ENCODE results near the gene BLOC1S4.

BLOC1S4 gene

GRCh38 chr4:6733358-6734164, 17.6 kb downstream of the BLOC1S4 start:
- TF ChIP-seq CTCF (IDR thresholded peaks at IDR 0.05; ENCODE audit: low read depth, low read length): no peak
- no peak overlapping the region for H3K4me3 ChIP-seq (ENCODE audit: low read depth, low read length)

DNA sequence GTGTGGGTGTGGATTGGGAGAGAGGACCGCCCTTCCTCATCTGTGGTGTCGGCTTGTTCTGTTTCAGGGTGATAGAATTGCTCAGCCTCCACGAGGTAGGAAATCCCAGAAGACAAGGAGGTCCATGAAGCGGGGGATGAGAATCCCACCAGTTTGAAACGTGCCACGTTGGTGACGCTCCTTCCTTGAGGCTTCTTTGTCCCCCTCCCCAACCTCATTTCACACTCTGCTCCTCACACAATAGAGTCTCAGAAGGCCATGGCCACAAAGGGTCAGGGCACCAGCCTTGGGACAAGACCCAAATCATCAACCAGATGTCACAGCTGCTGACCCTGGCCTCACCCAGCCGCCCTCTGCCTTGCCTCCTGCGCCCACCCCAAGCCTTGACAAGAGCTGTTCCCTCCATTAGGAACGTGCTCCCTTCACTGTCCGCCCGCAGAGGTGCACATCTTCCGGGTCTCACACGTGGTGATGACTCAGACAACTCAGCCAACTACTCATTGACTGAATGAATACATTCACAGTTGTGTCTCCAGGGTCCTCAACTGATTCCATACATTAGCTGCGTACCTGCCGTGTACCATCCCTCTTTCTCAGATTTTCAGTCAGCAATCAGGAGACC, 18.3 kb downstream of the BLOC1S4 start:
- no peak overlapping the region for H3K4me3 ChIP-seq (ENCODE audit: low read depth, low read length)
- no peak for TF ChIP-seq CTCF (IDR thresholded peaks at IDR 0.05; ENCODE audit: low read depth, low read length)

GRCh38 chr4:6739920-6740319, 23.9 kb downstream of the BLOC1S4 start:
- H3K4me3 ChIP-seq (ENCODE audit: low read depth, low read length): no peak overlapping the region
- no peak for TF ChIP-seq CTCF (IDR thresholded peaks at IDR 0.05; ENCODE audit: low read depth, low read length)

- no peak for TF ChIP-seq CTCF (IDR thresholded peaks at IDR 0.05; ENCODE audit: low read depth, low read length)
- no peak overlapping the region for H3K4me3 ChIP-seq (ENCODE audit: low read depth, low read length)
Observed at GRCh38 chr4:6740347-6740746, 24.4 kb downstream of the BLOC1S4 start.

- no peak for TF ChIP-seq CTCF (IDR thresholded peaks at IDR 0.05; ENCODE audit: low read depth, low read length)
- H3K4me3 ChIP-seq (ENCODE audit: low read depth, low read length): no peak overlapping the region
Observed at GRCh38 chr4:6742507-6742906, 26.5 kb downstream of the BLOC1S4 start.

DNA sequence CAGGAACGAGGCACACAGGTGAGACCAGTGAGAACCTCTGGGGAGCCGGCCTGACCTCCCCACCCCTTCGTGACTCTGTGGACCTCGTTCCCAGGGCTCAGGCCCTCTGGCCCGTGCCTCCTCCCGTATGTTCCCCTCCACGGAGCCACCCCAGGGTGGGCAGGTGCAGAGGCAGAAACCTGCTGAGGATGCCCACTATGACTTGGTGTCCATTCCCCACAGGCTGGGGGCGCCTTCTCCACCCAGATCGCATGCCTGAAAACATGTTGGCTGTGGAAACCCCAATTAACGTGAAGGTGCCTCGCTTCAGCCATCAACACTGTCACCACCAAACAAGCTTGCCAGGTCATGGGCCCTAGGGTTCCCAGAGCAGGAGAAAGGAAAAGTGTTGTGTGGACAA, 27.0 kb downstream of the BLOC1S4 start:
- TF ChIP-seq CTCF (IDR thresholded peaks at IDR 0.05; ENCODE audit: low read depth, low read length): no peak

DNA sequence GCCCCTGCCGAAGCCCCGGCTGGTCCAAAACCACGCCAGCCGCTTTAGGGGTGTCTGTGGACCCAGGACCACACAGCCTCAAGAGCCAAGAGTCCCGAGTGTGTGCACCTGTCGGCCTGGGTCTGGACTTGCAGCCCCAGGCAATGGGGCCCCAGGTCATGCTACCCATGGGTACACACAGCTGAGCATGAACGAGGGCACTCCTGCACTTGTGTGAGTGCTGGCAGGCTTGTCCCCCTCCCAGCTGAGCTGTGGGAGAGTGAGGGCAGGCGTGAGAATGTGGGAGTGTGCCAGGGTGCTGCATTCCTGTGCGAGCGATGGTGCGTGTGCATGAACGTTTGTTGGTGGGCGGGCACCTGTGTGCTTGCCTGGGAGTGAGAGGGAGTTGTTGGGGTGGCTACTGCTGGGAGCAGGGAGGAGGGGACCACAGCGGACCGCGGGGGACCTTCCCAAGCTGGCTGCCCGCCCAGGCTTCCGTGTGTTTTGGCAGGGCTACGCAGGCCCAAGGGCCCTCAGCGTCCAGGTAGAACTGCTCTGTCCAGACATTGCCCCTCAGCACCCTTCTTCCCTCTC, 30.8 kb downstream of the BLOC1S4 start:
- no peak for TF ChIP-seq CTCF (IDR thresholded peaks at IDR 0.05; ENCODE audit: low read depth, low read length)
- no peak overlapping the region for H3K4me3 ChIP-seq (ENCODE audit: low read depth, low read length)

More for the DNA sequence above, 27.0 kb downstream of the BLOC1S4 start:
- no peak overlapping the region for H3K4me3 ChIP-seq (ENCODE audit: low read depth, low read length)
